Bronchial epithelial cell (primary cell): ENCODE results near the gene C2orf92. TPM values are rescaled to one million over a fixed set of nuclear protein-coding genes. Genes with fewer than 3 reads are reported as not detected.

Source experiments
- DNase-seq: peaks from one replicate; pipeline ENCODE4 v3.0.0-alpha.2; 2010; ENCODE audit warnings: low read depth
- FAIRE-seq: peaks from 2 replicates; lab custom pipeline; 2011; peaks lifted over from hg19 to GRCh38; lab: Jason Lieb, UNC
- H3K27me3 ChIP-seq: 2 replicates; pipeline ENCODE4 v1.5.1; 2011; ENCODE audit warnings: low read length; ENCODE audit not compliant: control insufficient read depth, insufficient read depth
- H3K36me3 ChIP-seq: 2 replicates; pipeline ENCODE4 v1.5.1; 2011; ENCODE audit warnings: low read length; ENCODE audit not compliant: control insufficient read depth, insufficient read depth
- H3K4me3 ChIP-seq: 2 replicates; pipeline ENCODE4 v1.5.1; 2011; ENCODE audit warnings: mild to moderate bottlenecking, low read depth, low read length, control low read depth
- CTCF ChIP-seq: IDR thresholded peaks from 2 replicates; pipeline ENCODE4 v1.5.1; 2011; ENCODE audit warnings: mild to moderate bottlenecking, moderate library complexity, low read length, control low read depth, inconsistent platforms; ENCODE audit not compliant: insufficient read depth, severe bottlenecking
- total RNA-seq: library from RNA; depleted of rRNA; stranded (reverse); fragments of >200 nt; gene quantifications from 2 replicates; pipeline ENCODE4 v1.2.1, GENCODE V29; 2014

C2orf92 gene
- total RNA-seq, 1 donor from 2014 or later = 0.26 TPM

GRCh38 chr2:97658691-97659157, 10.8 kb upstream of the C2orf92 start:
- H3K27me3 ChIP-seq = no peaks in the 10 kb centered on the region
- peaks cover 28% of the 10 kb centered on the region for H3K36me3 ChIP-seq
- no peak for TF ChIP-seq CTCF
- DNase-seq = no peak
- H3K4me3 ChIP-seq = no peak overlapping the region
- FAIRE-seq = no peak

GRCh38 chr2:97659256-97660043, 10.1 kb upstream of the C2orf92 start:
- peaks cover 28% of the 10 kb centered on the region for H3K36me3 ChIP-seq
- TF ChIP-seq CTCF = no peak
- DNase-seq (no peak), FAIRE-seq (no peak)
- no peaks in the 10 kb centered on the region for H3K27me3 ChIP-seq
- H3K4me3 ChIP-seq = no peak overlapping the region

GRCh38 chr2:97660044-97660774, 9.3 kb upstream of the C2orf92 start:
- Histone ChIP-seq H3K4me3 (no peak overlapping the region), H3K27me3 (no peaks in the 10 kb centered on the region), H3K36me3 (peaks cover 28% of the 10 kb centered on the region)
- DNase-seq (no peak), FAIRE-seq (no peak)
- no peak for TF ChIP-seq CTCF

GRCh38 chr2:97660775-97661389, 8.6 kb upstream of the C2orf92 start:
- peaks cover 28% of the 10 kb centered on the region for H3K36me3 ChIP-seq
- no peak for DNase-seq
- no peak for TF ChIP-seq CTCF
- no peaks in the 10 kb centered on the region for H3K27me3 ChIP-seq
- H3K4me3 ChIP-seq = no peak overlapping the region
- no peak for FAIRE-seq

GRCh38 chr2:97661927-97662326, 7.6 kb upstream of the C2orf92 start:
- FAIRE-seq (no peak), DNase-seq (no peak)
- Histone ChIP-seq H3K27me3 (no peaks in the 10 kb centered on the region), H3K4me3 (no peak overlapping the region), H3K36me3 (peaks cover 25% of the 10 kb centered on the region)
- TF ChIP-seq CTCF = no peak
